Stimulated activated CD8-positive, alpha-beta memory T cell treated with anti-CD3 and anti-CD28 coated beads, Interleukin-4, amount 100 ng/mL, for 1 hour (primary cell): ENCODE results near the gene C6orf58.
"Not testable (repeated sequence)": the region's sequence is repeated elsewhere in the genome, so short reads cannot be mapped to it uniquely, and the experiment has no call there.

Source experiments
- DNase-seq, 2 donors: peaks; one replicate each; pipeline ENCODE4 v3.0.0-alpha.2; 2020; ENCODE audit warnings: low read depth in 2 of 2, low spot score in 1 of 2

Gene C6orf58

GRCh38 chr6:127590344-127590743, 13.4 kb downstream of the C6orf58 start:
- DNase-seq: no peak

DNA sequence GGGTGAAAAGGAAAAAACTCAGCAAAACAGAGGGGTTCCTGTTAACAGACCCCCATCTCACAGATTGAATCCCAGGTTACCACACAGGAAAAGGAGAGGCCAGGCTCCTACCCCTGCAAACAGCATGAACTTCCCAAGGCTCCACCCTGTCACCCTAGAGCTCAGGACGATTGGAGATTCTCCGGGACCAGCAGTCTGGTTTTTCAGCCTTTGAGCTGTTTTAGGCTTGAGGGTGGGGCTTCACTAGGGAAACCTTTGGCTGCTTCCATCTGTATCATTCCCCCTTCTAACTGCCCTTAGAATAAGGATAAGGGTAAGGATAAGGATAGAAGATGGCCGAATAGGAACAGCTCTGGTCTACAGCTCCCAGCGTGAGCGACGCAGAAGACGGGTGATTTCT, 16.0 kb downstream of the C6orf58 start:
- DNase-seq: no peak

DNA sequence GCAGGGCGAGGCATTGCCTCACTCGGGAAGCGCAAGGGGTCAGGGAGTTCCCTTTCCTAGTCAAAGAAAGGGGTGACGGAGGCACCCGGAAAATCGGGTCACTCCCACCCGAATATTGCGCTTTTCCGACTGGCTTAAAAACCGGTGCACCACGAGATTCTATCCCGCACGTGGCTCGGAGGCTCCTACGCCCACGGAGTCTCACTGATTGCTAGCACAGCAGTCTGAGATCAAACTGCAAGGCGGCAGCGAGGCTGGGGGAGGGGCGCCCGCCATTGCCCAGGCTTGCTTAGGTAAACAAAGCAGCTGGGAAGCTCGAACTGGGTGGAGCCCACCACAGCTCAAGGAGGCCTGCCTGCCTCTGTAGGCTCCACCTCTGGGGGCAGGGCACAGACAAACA, 16.5 kb downstream of the C6orf58 start:
- not testable (repeated sequence) for DNase-seq

DNA sequence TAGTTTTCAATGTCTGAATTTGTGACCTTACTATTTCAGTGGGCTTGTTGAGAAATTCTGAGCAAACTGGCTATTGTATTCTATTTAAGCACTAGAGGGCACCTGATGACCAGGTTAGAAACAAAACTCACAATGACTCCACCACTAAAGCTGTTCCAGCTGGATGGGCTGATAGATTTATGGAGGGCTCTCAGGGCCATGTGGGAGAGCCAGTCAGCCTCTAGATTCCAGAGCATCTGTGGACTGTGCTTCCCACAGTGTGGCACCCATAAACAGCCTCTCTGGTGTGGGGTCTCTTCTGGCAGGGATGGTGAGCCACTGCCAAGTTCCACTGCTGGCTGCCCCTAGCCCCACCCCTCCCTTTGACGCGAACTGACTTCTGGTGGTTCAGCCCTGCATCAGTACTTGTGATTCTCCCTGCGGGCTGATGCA, 29.2 kb downstream of the C6orf58 start:
- DNase-seq: no peak

DNA sequence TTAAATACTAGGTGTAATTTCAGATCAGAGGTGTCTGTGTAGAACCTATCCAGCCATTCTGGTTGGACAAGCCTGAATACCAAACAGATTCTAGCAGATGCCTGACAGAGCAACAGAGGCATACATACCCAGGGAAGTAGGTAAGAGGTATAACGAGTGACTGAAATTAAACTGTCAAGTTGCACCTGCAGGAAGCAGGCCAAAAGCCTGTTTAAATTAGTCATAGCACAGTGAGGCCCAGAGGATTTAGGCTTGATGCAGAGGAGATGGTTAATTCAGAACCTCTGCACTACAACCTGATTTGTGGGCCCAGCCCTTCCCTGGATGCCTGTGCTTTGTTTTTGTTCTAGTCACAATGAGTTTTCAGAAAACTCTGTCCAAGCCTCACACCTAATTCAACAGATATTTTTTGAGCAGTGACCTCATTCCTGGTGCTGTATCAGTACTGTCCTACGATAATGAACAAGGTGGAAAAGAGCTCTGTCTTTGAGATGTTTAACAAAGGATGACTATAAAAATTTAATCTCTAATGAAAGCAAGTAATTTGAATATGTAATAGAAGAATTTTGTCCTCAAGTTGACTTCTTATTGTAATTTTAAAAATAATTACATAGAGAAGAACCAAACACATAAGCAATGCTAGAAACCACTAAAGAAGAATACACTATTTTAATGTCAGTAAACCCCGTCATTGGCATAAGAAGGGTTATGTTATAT, 31.7 kb downstream of the C6orf58 start:
- DNase-seq: no peak

DNA sequence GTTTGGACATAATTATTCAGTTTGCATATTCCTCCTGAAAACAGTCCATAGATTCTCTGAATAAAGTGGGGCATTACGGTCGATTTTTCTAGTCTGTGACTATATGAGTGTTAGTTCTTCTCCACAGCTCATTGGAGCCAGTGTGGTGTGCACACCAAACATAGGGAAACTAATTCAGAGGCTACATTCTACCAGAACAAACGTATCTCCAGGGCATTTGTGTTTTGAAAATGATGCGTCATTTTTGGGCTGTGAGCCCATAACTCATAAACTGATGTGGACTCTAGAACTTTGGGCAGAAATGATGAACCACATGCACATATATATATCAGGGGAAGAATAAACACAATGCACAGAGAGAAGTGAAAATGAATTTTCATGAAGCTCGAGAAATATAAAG, 41.8 kb downstream of the C6orf58 start:
- DNase-seq: no peak

GRCh38 chr6:127630800-127631199, 53.8 kb downstream of the C6orf58 start:
- DNase-seq: no peak

- no peak for DNase-seq
These were observed 57.2 kb downstream of the C6orf58 start for GRCh38 chr6:127634178-127634577.

GRCh38 chr6:127635091-127635490, 58.1 kb downstream of the C6orf58 start:
- no peak for DNase-seq

- DNase-seq: no peak
These were observed 60.9 kb downstream of the C6orf58 start for GRCh38 chr6:127637830-127638409.
